Keratinocyte (primary cell): Measurements from ENCODE around the gene NPM1. TPM values are rescaled to one million over a fixed set of nuclear protein-coding genes. Genes with fewer than 3 reads are reported as not detected.
A peak's percentile ranks its signal among the peaks of the same experiment; 100 is the strongest.

Experiments
- DNase-seq: peaks from one replicate; pipeline ENCODE4 v3.0.0-alpha.2; 2011; ENCODE audit warnings: low read depth, missing footprints, low spot score
- FAIRE-seq: peaks from 2 replicates; lab custom pipeline; 2011; peaks lifted over from hg19 to GRCh38; lab: Jason Lieb, UNC
- H2AFZ ChIP-seq: 2 replicates; pipeline ENCODE4 v1.6.0; 2012; ENCODE audit warnings: low read length, control low read depth, inconsistent platforms; ENCODE audit not compliant: control insufficient read depth
- H3K27ac ChIP-seq: 2 replicates; pipeline ENCODE4 v1.5.1; 2011; ENCODE audit warnings: low read length; ENCODE audit not compliant: control insufficient read depth, insufficient read depth
- H3K27me3 ChIP-seq: 3 replicates; pipeline ENCODE4 v1.6.0; 2011; ENCODE audit warnings: low read length; ENCODE audit not compliant: control insufficient read depth, insufficient read depth; ENCODE audit errors: extremely low read depth
- H3K36me3 ChIP-seq, 2 experiments: 2 replicates in 1 of 2; 3 replicates in 1 of 2; pipeline ENCODE4 v1.5.1; 2011; ENCODE audit warnings: low read length in 2 of 2, mild to moderate bottlenecking in 1 of 2; ENCODE audit not compliant: control insufficient read depth in 2 of 2, insufficient read depth in 2 of 2; ENCODE audit errors: extremely low read depth in 1 of 2
- H3K4me1 ChIP-seq: 3 replicates; pipeline ENCODE4 v1.5.1; 2011; ENCODE audit warnings: low read length; ENCODE audit not compliant: control insufficient read depth, insufficient read depth; ENCODE audit errors: extremely low read depth
- H3K4me2 ChIP-seq: 3 replicates; pipeline ENCODE4 v1.6.0; 2011; ENCODE audit warnings: low read depth, low read length; ENCODE audit not compliant: control insufficient read depth, insufficient read depth; ENCODE audit errors: extremely low read depth
- H3K4me3 ChIP-seq, 3 experiments: fragments of 200-600 bp in 1 of 3; sonication (generic) in 1 of 3; 2 replicates in 2 of 3; 3 replicates in 1 of 3; pipeline ENCODE4 v1.5.1; 2011 to 2016; ENCODE audit warnings: low read length in 3 of 3, mild to moderate bottlenecking in 3 of 3, control low read depth in 2 of 3, inconsistent platforms in 1 of 3, low read depth in 1 of 3, mixed read lengths in 1 of 3, mixed run types in 1 of 3, moderate library complexity in 1 of 3; ENCODE audit not compliant: control insufficient read depth in 2 of 3, insufficient read depth in 2 of 3; ENCODE audit errors: extremely low read depth in 1 of 3
- H3K79me2 ChIP-seq: 2 replicates; pipeline ENCODE4 v1.6.0; 2012; ENCODE audit warnings: low read length; ENCODE audit not compliant: control insufficient read depth, insufficient read depth
- H3K9ac ChIP-seq: 3 replicates; pipeline ENCODE4 v1.6.0; 2011; ENCODE audit warnings: low read length; ENCODE audit not compliant: control insufficient read depth, insufficient read depth; ENCODE audit errors: extremely low read depth
- H3K9me1 ChIP-seq: 3 replicates; pipeline ENCODE4 v1.6.0; 2011; ENCODE audit warnings: low read length; ENCODE audit not compliant: control insufficient read depth, insufficient read depth; ENCODE audit errors: extremely low read depth
- H3K9me3 ChIP-seq: 2 replicates; pipeline ENCODE4 v1.5.1; 2012; ENCODE audit warnings: low read depth, low read length; ENCODE audit not compliant: control insufficient read depth
- H4K20me1 ChIP-seq: 3 replicates; pipeline ENCODE4 v1.6.0; 2011; ENCODE audit warnings: low read length; ENCODE audit not compliant: control insufficient read depth, insufficient read depth; ENCODE audit errors: extremely low read depth
- CTCF ChIP-seq, 3 experiments: IDR thresholded peaks in 1 of 3; conservative IDR thresholded peaks in 1 of 3; optimal IDR thresholded peaks in 1 of 3; 2 replicates in 2 of 3; 3 replicates in 1 of 3; pipeline versions ENCODE3 to v1.5.1; 2011; ENCODE audit warnings: low read length in 3 of 3, mild to moderate bottlenecking in 3 of 3, moderate library complexity in 2 of 3, control low read depth in 1 of 3, inconsistent platforms in 1 of 3; ENCODE audit not compliant: insufficient read depth in 2 of 3; ENCODE audit errors: extremely low read depth in 1 of 3
- EZH2 ChIP-seq: IDR thresholded peaks from one replicate; pipeline ENCODE4 v1.6.1; 2012; ENCODE audit warnings: inconsistent platforms, mild to moderate bottlenecking, low read length, moderate library complexity
- dilution Hi-C: fragments of 300-500 bp; cut with MboI; formaldehyde crosslinking; loops from one replicate; pipeline ENCODE4 v1.7.0; 2020; ENCODE audit warnings: low sequenced_read_pairs; ENCODE audit not compliant: extremely low pct_ligation_motif_present
- polyA plus RNA-seq, 5 experiments: library from polyadenylated mRNA; depleted of rRNA in 3 of 5; stranded (reverse) in 3 of 5; stranded (forward) in 1 of 5; unstranded in 1 of 5; fragments of >200 nt; gene quantifications; 1 replicate in 1 of 5; 2 replicates in 3 of 5; 3 replicates in 1 of 5; pipeline versions ENCODE4 v1.2.1 to v1.2.3, GENCODE V29; 2011 to 2012; ENCODE audit warnings: missing spikeins in 2 of 5, low read depth in 1 of 5, low replicate concordance in 1 of 5

Gene NPM1
- polyA plus RNA-seq, 1 donor (not counting 4 experiments of a cell fraction or from before 2014, with no cell fraction given), result 2,398 TPM

- Histone ChIP-seq H3K27ac (no peak overlapping the region), H3K27me3 (peaks cover 27% of the 10 kb centered on the region), H3K4me3 (no peak overlapping the region), H3K79me2 (no peaks in the 10 kb centered on the region), H3K4me2 (peak overlapping the region; percentile 69), H3K9ac (no peak overlapping the region), H3K9me3 (no peaks in the 10 kb centered on the region), H3K4me1 (peaks cover 6% of the 10 kb centered on the region), H3K36me3 (no peaks in the 10 kb centered on the region), H4K20me1 (peaks cover 13% of the 10 kb centered on the region), H3K9me1 (no peaks in the 10 kb centered on the region), H2AFZ (no peak overlapping the region)
- dilution Hi-C loops, result loop anchor here (5.0 kb wide), 1 partner anchor 67 kb away; no protein-coding TSS in a partner anchor
- TF ChIP-seq CTCF (optimal IDR thresholded peaks at IDR 0.05 in 1 of 3, IDR thresholded peaks at IDR 0.05 in 1 of 3, conservative IDR thresholded peaks at IDR 0.05 in 1 of 3; ENCODE audit: extremely low read depth in 1 of 3, insufficient read depth in 2 of 3, low read length in 3 of 3) (no peak), EZH2 (peak; percentile 23)
- FAIRE-seq, result no peak
- no peak for DNase-seq
Measured at GRCh38 chr5:171419688-171420430, 32.2 kb downstream of the NPM1 start.

GRCh38 chr5:171420431-171421241 lies 33.0 kb downstream of the NPM1 start:
- H3K9me1 ChIP-seq, result no peaks in the 10 kb centered on the region
- no peaks in the 10 kb centered on the region for H3K79me2 ChIP-seq
- FAIRE-seq (no peak), DNase-seq (no peak)
- H3K4me3 ChIP-seq, result no peak overlapping the region
- TF ChIP-seq EZH2 (peak; percentile 79), CTCF (optimal IDR thresholded peaks at IDR 0.05 in 1 of 3, IDR thresholded peaks at IDR 0.05 in 1 of 3, conservative IDR thresholded peaks at IDR 0.05 in 1 of 3; ENCODE audit: extremely low read depth in 1 of 3, insufficient read depth in 2 of 3, low read length in 3 of 3) (no peak)
- H4K20me1 ChIP-seq, result peaks cover 13% of the 10 kb centered on the region
- H3K27ac ChIP-seq, result no peak overlapping the region
- H3K9me3 ChIP-seq, result no peaks in the 10 kb centered on the region
- peaks cover 27% of the 10 kb centered on the region for H3K27me3 ChIP-seq
- H2AFZ ChIP-seq, result no peak overlapping the region
- H3K4me1 ChIP-seq, result peaks cover 6% of the 10 kb centered on the region
- dilution Hi-C loops, result no loop called here
- no peaks in the 10 kb centered on the region for H3K36me3 ChIP-seq
- peak overlapping the region; percentile 12 for H3K4me2 ChIP-seq
- H3K9ac ChIP-seq, result no peak overlapping the region
